Stimulated activated CD4-positive, alpha-beta T cell treated with anti-CD3 and anti-CD28 coated beads, Interleukin-12 subunit alpha, Interleukin-12 subunit beta, amount 100 ng/mL, for 48 hours (primary cell): Measurements from ENCODE around the gene PKM.
A peak's percentile ranks its signal among the peaks of the same experiment; 100 is the strongest.
"Not testable (repeated sequence)": the region's sequence is repeated elsewhere in the genome, so short reads cannot be mapped to it uniquely, and the experiment has no call there.

Source experiments
- DNase-seq, 3 donors: peaks; one replicate each; pipeline ENCODE4 v3.0.0-alpha.2; 2020; ENCODE audit warnings: low read depth in 2 of 3, low spot score in 1 of 3

Gene PKM

GRCh38 chr15:72231066-72231832 is at the start of gene PKM:
PKM (minus strand) TSS chr15:72231190; CDS start chr15:72219097, 12,093 bp downstream.
- peak; percentile 97 to 98 (median 98) for DNase-seq

GRCh38 chr15:72280751-72281150 is 49.8 kb upstream of the PKM start:
- no peak for DNase-seq

GRCh38 chr15:72278737-72279136 is 47.7 kb upstream of the PKM start:
- DNase-seq, result no peak

- DNase-seq, result no peak
These were observed 45.3 kb upstream of the PKM start for GRCh38 chr15:72276326-72276700.

- DNase-seq, result not testable (repeated sequence)
These were observed 44.8 kb upstream of the PKM start for GRCh38 chr15:72275635-72276325.

- DNase-seq, result no peak
These were observed 42.0 kb upstream of the PKM start for GRCh38 chr15:72272997-72273352.

- peak; percentile 96 to 98 (median 98) for DNase-seq
These were observed 41.4 kb upstream of the PKM start, which contains the start of gene PARP6 for GRCh38 chr15:72272213-72272996. PARP6 (minus strand) TSS chr15:72272554; CDS start chr15:72267477, 5,077 bp downstream.

- peak in 1 of 3 donors; percentile 3 for DNase-seq
These were observed 40.9 kb upstream of the PKM start for GRCh38 chr15:72271895-72272212.

GRCh38 chr15:72271221-72271620 is 40.2 kb upstream of the PKM start:
- no peak for DNase-seq

- no peak for DNase-seq
These were observed 38.7 kb upstream of the PKM start for GRCh38 chr15:72269739-72270138.

GRCh38 chr15:72265031-72265430 is 34.0 kb upstream of the PKM start:
- no peak for DNase-seq

GRCh38 chr15:72252663-72253299 is 21.8 kb upstream of the PKM start:
- DNase-seq, result no peak

GRCh38 chr15:72249142-72249810 is 18.3 kb upstream of the PKM start:
- no peak for DNase-seq

GRCh38 chr15:72248514-72248913 is 17.5 kb upstream of the PKM start:
- DNase-seq, result no peak

- DNase-seq, result no peak
These were observed 11.9 kb upstream of the PKM start for GRCh38 chr15:72242775-72243370.

GRCh38 chr15:72239652-72240051 is 8.7 kb upstream of the PKM start:
- DNase-seq, result no peak

GRCh38 chr15:72238586-72238985 is 7.6 kb upstream of the PKM start:
- DNase-seq, result no peak

GRCh38 chr15:72237853-72238224 is 6.8 kb upstream of the PKM start:
- DNase-seq, result no peak

- peak; percentile 73 to 77 (median 77) for DNase-seq
These were observed 6.3 kb upstream of the PKM start for GRCh38 chr15:72237029-72237852.
